Sigmoid colon (tissue), 4 donors: Measurements from ENCODE around the gene ARSB.

Experiments used
- EP300 ChIP-seq, 4 donors: sonication (generic); formaldehyde crosslinking; IDR thresholded peaks; one replicate each; pipeline ENCODE4 v1.6.1; 2017; ENCODE audit warnings: antibody characterized with exemption in 4 of 4
- POLR2A ChIP-seq, 2 donors: fragments of 450-650 bp; IDR thresholded peaks; one replicate each; pipeline ENCODE4 v1.6.1; 2016; ENCODE audit warnings: antibody characterized with exemption in 2 of 2, mild to moderate bottlenecking in 2 of 2, moderate library complexity in 2 of 2
- POLR2AphosphoS5 ChIP-seq, 4 donors: sonication (generic); formaldehyde crosslinking; IDR thresholded peaks; one replicate each; pipeline ENCODE4 v1.6.1; 2017; ENCODE audit warnings: antibody characterized with exemption in 4 of 4
- TF ChIP-seq, protein P1 (sequence below), 4 experiments: fragments of 450-650 bp in 3 of 4; fragments of 200-600 bp in 1 of 4; IDR thresholded peaks; one replicate each; pipeline ENCODE4 v1.5.1; 2016 to 2019; ENCODE audit warnings: antibody characterized with exemption in 4 of 4, mild to moderate bottlenecking in 3 of 4, moderate library complexity in 2 of 4

DNA sequence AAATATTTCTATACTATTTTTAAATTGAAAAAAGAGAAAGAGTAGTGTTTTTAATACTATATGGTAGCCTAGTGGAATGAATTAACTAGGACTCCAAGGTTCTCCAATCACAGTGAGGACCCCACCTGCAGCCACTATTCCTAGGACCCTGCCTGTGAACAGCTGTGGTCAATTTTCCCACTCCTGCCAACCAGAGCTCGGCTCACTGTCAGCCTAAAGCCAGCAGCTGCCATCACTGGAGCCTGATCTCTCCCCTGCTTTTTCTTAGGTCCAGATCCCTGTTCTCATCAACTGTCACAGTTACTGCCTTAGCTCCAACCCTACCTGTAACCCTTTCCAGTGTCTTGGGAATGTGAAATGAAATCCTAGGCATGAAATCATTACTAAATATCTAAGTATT, 25.3 kb downstream of the ARSB start:
- TF ChIP-seq, protein P1, sequence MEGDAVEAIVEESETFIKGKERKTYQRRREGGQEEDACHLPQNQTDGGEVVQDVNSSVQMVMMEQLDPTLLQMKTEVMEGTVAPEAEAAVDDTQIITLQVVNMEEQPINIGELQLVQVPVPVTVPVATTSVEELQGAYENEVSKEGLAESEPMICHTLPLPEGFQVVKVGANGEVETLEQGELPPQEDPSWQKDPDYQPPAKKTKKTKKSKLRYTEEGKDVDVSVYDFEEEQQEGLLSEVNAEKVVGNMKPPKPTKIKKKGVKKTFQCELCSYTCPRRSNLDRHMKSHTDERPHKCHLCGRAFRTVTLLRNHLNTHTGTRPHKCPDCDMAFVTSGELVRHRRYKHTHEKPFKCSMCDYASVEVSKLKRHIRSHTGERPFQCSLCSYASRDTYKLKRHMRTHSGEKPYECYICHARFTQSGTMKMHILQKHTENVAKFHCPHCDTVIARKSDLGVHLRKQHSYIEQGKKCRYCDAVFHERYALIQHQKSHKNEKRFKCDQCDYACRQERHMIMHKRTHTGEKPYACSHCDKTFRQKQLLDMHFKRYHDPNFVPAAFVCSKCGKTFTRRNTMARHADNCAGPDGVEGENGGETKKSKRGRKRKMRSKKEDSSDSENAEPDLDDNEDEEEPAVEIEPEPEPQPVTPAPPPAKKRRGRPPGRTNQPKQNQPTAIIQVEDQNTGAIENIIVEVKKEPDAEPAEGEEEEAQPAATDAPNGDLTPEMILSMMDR (IDR thresholded peaks at IDR 0.05), result no peak
- TF ChIP-seq POLR2A (IDR thresholded peaks at IDR 0.05) (no peak), EP300 (IDR thresholded peaks at IDR 0.05) (no peak), POLR2AphosphoS5 (IDR thresholded peaks at IDR 0.05) (no peak)
